Uterus (tissue), 4 donors: ENCODE measurements around the gene USP50. TPM values are rescaled to one million over a fixed set of nuclear protein-coding genes. Genes with fewer than 3 reads are reported as not detected.
"Not testable (repeated sequence)": the region's sequence is repeated elsewhere in the genome, so short reads cannot be mapped to it uniquely, and the experiment has no call there.

ENCODE experiments used
- DNase-seq, 2 donors: peaks; one replicate each; pipeline ENCODE4 v3.0.0-alpha.2; 2019 to 2020
- H3K27ac ChIP-seq, 2 donors: fragments of 200-600 bp; sonication (generic); 1 replicate in 1 of 2; 2 replicates in 1 of 2; pipeline ENCODE4 v1.5.1; 2016 to 2018
- H3K27me3 ChIP-seq, 2 donors: fragments of 200-600 bp; sonication (generic); one replicate each; pipeline ENCODE4 v1.5.1; 2018 to 2019; ENCODE audit warnings: control low read depth in 1 of 2
- H3K36me3 ChIP-seq, 2 donors: fragments of 200-600 bp; sonication (generic); one replicate each; pipeline ENCODE4 v1.5.1; 2019; ENCODE audit warnings: control low read depth in 1 of 2
- H3K4me1 ChIP-seq, 2 donors: fragments of 200-600 bp; sonication (generic); one replicate each; pipeline ENCODE4 v1.5.1; 2018 to 2019; ENCODE audit warnings: control low read depth in 1 of 2
- H3K4me3 ChIP-seq, 2 donors: fragments of 200-600 bp; sonication (generic); 1 replicate in 1 of 2; 2 replicates in 1 of 2; pipeline ENCODE4 v1.5.1; 2018 to 2019; ENCODE audit warnings: mild to moderate bottlenecking in 1 of 2
- H3K9me3 ChIP-seq, 2 donors: fragments of 200-600 bp; sonication (generic); one replicate each; pipeline ENCODE4 v1.5.1; 2019; ENCODE audit warnings: control low read depth in 1 of 2
- POLR2A ChIP-seq, 2 donors: fragments of 450-650 bp; IDR thresholded peaks; one replicate each; pipeline ENCODE4 v1.6.1; 2016; ENCODE audit warnings: antibody characterized with exemption in 2 of 2, mild to moderate bottlenecking in 1 of 2, moderate library complexity in 1 of 2
- intact Hi-C: fragments of 100-400 bp; cut with DNase I; formaldehyde crosslinking; loops from one replicate; pipeline ENCODE4 v1.15.1; 2023; ENCODE audit warnings: low total_unique reads
- total RNA-seq, 4 donors: library from RNA; depleted of rRNA in 3 of 4; stranded (reverse); fragments of >200 nt in 3 of 4; gene quantifications; one replicate each; pipeline versions ENCODE4 v1.1.0 to v1.2.4, GENCODE V29; 2014 to 2023
- TF ChIP-seq, protein P1 (sequence below), 4 experiments: fragments of 200-600 bp in 2 of 4; fragments of 450-650 bp in 2 of 4; sonication (generic) in 2 of 4; IDR thresholded peaks; one replicate each; pipeline ENCODE4 v1.5.1; 2016 to 2019; ENCODE audit warnings: antibody characterized with exemption in 4 of 4, mild to moderate bottlenecking in 2 of 4, moderate library complexity in 1 of 4
- donor health status: DM: yes; HTN: yes; CAD: no.

The USP50 gene
- total RNA-seq, 4 donors from 2014 or later, result 2.0 to 2.8 TPM; not detected in 2

- H3K27ac ChIP-seq, result no peak overlapping the region
- no peak overlapping the region for H3K4me3 ChIP-seq
- no peaks in the 10 kb centered on the region for H3K36me3 ChIP-seq
- TF ChIP-seq POLR2A (IDR thresholded peaks at IDR 0.05), result no peak
- TF ChIP-seq, protein P1, sequence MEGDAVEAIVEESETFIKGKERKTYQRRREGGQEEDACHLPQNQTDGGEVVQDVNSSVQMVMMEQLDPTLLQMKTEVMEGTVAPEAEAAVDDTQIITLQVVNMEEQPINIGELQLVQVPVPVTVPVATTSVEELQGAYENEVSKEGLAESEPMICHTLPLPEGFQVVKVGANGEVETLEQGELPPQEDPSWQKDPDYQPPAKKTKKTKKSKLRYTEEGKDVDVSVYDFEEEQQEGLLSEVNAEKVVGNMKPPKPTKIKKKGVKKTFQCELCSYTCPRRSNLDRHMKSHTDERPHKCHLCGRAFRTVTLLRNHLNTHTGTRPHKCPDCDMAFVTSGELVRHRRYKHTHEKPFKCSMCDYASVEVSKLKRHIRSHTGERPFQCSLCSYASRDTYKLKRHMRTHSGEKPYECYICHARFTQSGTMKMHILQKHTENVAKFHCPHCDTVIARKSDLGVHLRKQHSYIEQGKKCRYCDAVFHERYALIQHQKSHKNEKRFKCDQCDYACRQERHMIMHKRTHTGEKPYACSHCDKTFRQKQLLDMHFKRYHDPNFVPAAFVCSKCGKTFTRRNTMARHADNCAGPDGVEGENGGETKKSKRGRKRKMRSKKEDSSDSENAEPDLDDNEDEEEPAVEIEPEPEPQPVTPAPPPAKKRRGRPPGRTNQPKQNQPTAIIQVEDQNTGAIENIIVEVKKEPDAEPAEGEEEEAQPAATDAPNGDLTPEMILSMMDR (IDR thresholded peaks at IDR 0.05), result no peak
- intact Hi-C loops, result no loop called here
- H3K4me1 ChIP-seq, result no peaks in the 10 kb centered on the region
- H3K27me3 ChIP-seq, result no peaks in the 10 kb centered on the region
- no peaks in the 10 kb centered on the region for H3K9me3 ChIP-seq
- DNase-seq, result no peak
Observed at GRCh38 chr15:50496692-50497091, 49.8 kb downstream of the USP50 start.

DNA sequence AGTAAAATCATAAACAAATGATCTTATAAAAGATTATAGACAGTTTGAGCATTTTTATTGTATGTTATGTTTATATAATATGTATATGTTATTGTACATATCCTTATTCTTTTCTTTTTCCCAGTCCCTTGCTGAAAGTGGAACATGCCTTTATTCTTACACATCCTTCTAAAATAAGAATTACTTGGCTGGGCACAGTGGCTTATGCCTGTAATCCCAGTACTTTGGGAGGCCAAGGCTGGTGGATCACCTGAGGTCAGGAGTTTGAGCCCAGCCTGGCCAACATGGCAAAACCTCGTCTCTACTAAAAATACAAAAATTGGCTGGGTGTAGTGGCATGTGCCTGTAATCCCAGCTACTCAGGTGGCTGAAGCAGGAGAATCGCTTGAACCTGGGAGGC, 51.9 kb downstream of the USP50 start:
- intact Hi-C loops, H3K9me3 ChIP-seq, DNase-seq, H3K4me1 ChIP-seq, H3K36me3 ChIP-seq, H3K27ac ChIP-seq, H3K27me3 ChIP-seq, H3K4me3 ChIP-seq: not testable (repeated sequence)

DNA sequence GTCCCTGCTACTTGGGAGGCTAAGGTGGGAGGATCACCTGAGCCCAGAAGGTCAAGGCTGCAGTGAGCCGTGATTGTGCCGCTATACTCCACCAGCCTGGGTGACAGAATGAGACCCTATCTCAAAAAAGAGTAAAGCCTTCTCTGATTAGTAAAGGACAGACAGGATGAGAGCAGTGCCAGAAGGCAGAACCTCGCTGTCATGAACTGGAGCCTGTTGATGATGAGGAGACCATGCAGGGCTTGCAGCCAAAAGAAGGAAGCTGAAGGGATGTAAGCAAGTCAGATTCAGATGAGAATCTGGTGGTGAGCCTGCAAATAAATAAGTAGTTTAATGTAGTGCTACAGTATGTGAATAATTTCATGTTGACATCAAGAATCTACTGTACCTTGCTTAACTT, 52.8 kb downstream of the USP50 start:
- no peaks in the 10 kb centered on the region for H3K4me1 ChIP-seq
- TF ChIP-seq, protein P1 (IDR thresholded peaks at IDR 0.05), result no peak
- no peak for TF ChIP-seq POLR2A (IDR thresholded peaks at IDR 0.05)
- intact Hi-C loops, result no loop called here
- no peaks in the 10 kb centered on the region for H3K36me3 ChIP-seq
- no peak overlapping the region for H3K27ac ChIP-seq
- H3K9me3 ChIP-seq, result no peaks in the 10 kb centered on the region
- no peak overlapping the region for H3K4me3 ChIP-seq
- H3K27me3 ChIP-seq, result no peaks in the 10 kb centered on the region
- DNase-seq, result no peak

GRCh38 chr15:50487287-50487686, 59.2 kb downstream of the USP50 start:
- Histone ChIP-seq H3K27ac (no peak overlapping the region), H3K36me3 (no peaks in the 10 kb centered on the region), H3K27me3 (no peaks in the 10 kb centered on the region), H3K4me3 (no peak overlapping the region), H3K4me1 (no peaks in the 10 kb centered on the region), H3K9me3 (no peaks in the 10 kb centered on the region)
- DNase-seq, result no peak
- TF ChIP-seq POLR2A (IDR thresholded peaks at IDR 0.05), result no peak
- TF ChIP-seq, protein P1 (IDR thresholded peaks at IDR 0.05), result no peak
- intact Hi-C loops, result no loop called here

DNA sequence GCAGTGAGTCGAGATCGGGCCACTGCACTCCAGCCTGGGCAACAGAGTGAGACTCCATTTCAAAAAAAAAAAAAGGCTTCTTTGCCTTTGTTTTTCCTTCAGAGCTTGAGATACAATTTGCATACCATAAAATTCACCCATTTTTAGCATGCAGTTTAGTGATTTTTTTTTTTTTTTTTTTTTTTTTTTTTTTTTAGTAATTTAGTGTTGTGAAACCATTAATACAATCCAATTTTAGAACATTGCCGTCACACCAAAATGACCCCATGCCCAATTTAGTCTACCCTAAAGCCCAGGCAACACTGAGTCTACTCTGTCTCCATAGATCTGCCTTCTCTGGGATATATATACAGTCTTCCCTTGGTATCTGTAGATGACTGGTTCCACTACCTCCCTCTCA, 61.1 kb downstream of the USP50 start:
- intact Hi-C loops, result no loop called here
- Histone ChIP-seq H3K9me3 (no peaks in the 10 kb centered on the region), H3K27ac (no peak overlapping the region), H3K27me3 (no peaks in the 10 kb centered on the region), H3K36me3 (no peaks in the 10 kb centered on the region), H3K4me3 (no peak overlapping the region), H3K4me1 (no peaks in the 10 kb centered on the region)
- no peak for TF ChIP-seq POLR2A (IDR thresholded peaks at IDR 0.05)
- TF ChIP-seq, protein P1 (IDR thresholded peaks at IDR 0.05), result no peak
- no peak for DNase-seq

DNA sequence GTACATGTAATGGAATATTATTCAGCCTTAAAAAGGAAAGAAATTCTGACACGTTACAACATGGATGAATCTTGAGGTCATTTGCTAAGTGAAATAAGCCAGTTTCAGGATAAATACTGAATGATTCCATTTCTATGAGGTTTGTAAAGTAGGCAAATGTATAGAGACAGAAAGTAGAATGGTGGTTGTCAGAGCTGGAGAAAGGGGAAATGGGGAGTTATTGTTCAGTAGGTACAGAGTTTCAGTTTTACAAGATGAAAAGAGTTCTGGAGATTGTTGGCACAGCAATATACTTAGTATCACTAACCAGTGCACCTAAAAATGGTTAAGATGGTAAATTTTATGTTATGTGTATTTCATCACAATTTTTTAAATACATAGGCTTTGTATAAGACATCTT, 61.7 kb downstream of the USP50 start:
- no peaks in the 10 kb centered on the region for H3K4me1 ChIP-seq
- no peaks in the 10 kb centered on the region for H3K27me3 ChIP-seq
- DNase-seq, result no peak
- H3K9me3 ChIP-seq, result no peaks in the 10 kb centered on the region
- no peak overlapping the region for H3K4me3 ChIP-seq
- TF ChIP-seq, protein P1 (IDR thresholded peaks at IDR 0.05), result no peak
- TF ChIP-seq POLR2A (IDR thresholded peaks at IDR 0.05), result no peak
- intact Hi-C loops, result no loop called here
- H3K36me3 ChIP-seq, result no peaks in the 10 kb centered on the region
- H3K27ac ChIP-seq, result no peak overlapping the region
